Vagina (tissue), 2 donors: Measurements from ENCODE around the gene PIAS3. TPM values are rescaled to one million over a fixed set of nuclear protein-coding genes. Genes with fewer than 3 reads are reported as not detected.
A peak's percentile ranks its signal among the peaks of the same experiment; 100 is the strongest.

Source experiments
- DNase-seq, 2 donors: peaks; one replicate each; pipeline ENCODE4 v3.0.0-alpha.2; 2017; ENCODE audit errors: extremely low spot score in 2 of 2
- H3K27ac ChIP-seq: fragments of 200-600 bp; sonication (generic); one replicate; pipeline ENCODE4 v1.5.1; 2019
- H3K27me3 ChIP-seq: fragments of 200-600 bp; sonication (generic); one replicate; pipeline ENCODE4 v1.5.1; 2019
- H3K36me3 ChIP-seq, 2 donors: fragments of 200-600 bp; sonication (generic); one replicate each; pipeline ENCODE4 v1.5.1; 2017 to 2019
- H3K4me1 ChIP-seq: fragments of 200-600 bp; sonication (generic); one replicate; pipeline ENCODE4 v1.5.1; 2019
- H3K4me3 ChIP-seq, 2 donors: fragments of 200-600 bp; sonication (generic); 1 replicate in 1 of 2; 2 replicates in 1 of 2; pipeline ENCODE4 v1.5.1; 2016 to 2019
- H3K9me3 ChIP-seq: fragments of 200-600 bp; sonication (generic); one replicate; pipeline ENCODE4 v1.5.1; 2019
- POLR2A ChIP-seq, 2 donors: fragments of 450-650 bp; IDR thresholded peaks; one replicate each; pipeline ENCODE4 v1.6.1; 2017; ENCODE audit warnings: antibody characterized with exemption in 2 of 2, mild to moderate bottlenecking in 2 of 2, moderate library complexity in 2 of 2
- POLR2AphosphoS5 ChIP-seq, 2 donors: sonication (generic); formaldehyde crosslinking; IDR thresholded peaks; one replicate each; pipeline ENCODE4 v1.9.0; 2017; ENCODE audit warnings: antibody characterized with exemption in 2 of 2, mild to moderate bottlenecking in 2 of 2, low read depth in 1 of 2; ENCODE audit not compliant: insufficient read depth in 1 of 2
- intact Hi-C: fragments of 100-400 bp; cut with DNase I; formaldehyde crosslinking; loops from one replicate; pipeline ENCODE4 v1.15.1; 2023
- total RNA-seq: library from RNA; depleted of rRNA; stranded (reverse); fragments of >200 nt; gene quantifications from one replicate; pipeline ENCODE4 v1.2.3, GENCODE V29; 2016
- TF ChIP-seq, protein P1 (sequence below), 3 experiments: fragments of 450-650 bp in 2 of 3; fragments of 200-600 bp in 1 of 3; sonication (generic) in 1 of 3; IDR thresholded peaks; one replicate each; pipeline ENCODE4 v1.5.1; 2017 to 2019; ENCODE audit warnings: antibody characterized with exemption in 3 of 3, mild to moderate bottlenecking in 2 of 3, moderate library complexity in 2 of 3

Gene PIAS3
- total RNA-seq, 1 donor from 2014 or later, result 40.5 TPM

GRCh38 chr1:145898756-145899155 lies 39.9 kb upstream of the PIAS3 start:
- no peaks in the 10 kb centered on the region for H3K9me3 ChIP-seq
- intact Hi-C loops, result no loop called here
- H3K4me1 ChIP-seq, result no peaks in the 10 kb centered on the region
- no peak overlapping the region for H3K4me3 ChIP-seq
- no peak for DNase-seq
- no peak overlapping the region for H3K27ac ChIP-seq
- H3K27me3 ChIP-seq, result no peaks in the 10 kb centered on the region
- H3K36me3 ChIP-seq, result no peaks in the 10 kb centered on the region
- no peak for TF ChIP-seq POLR2AphosphoS5 (IDR thresholded peaks at IDR 0.05; ENCODE audit: insufficient read depth in 1 of 2, low read depth in 1 of 2)
- TF ChIP-seq, protein P1, sequence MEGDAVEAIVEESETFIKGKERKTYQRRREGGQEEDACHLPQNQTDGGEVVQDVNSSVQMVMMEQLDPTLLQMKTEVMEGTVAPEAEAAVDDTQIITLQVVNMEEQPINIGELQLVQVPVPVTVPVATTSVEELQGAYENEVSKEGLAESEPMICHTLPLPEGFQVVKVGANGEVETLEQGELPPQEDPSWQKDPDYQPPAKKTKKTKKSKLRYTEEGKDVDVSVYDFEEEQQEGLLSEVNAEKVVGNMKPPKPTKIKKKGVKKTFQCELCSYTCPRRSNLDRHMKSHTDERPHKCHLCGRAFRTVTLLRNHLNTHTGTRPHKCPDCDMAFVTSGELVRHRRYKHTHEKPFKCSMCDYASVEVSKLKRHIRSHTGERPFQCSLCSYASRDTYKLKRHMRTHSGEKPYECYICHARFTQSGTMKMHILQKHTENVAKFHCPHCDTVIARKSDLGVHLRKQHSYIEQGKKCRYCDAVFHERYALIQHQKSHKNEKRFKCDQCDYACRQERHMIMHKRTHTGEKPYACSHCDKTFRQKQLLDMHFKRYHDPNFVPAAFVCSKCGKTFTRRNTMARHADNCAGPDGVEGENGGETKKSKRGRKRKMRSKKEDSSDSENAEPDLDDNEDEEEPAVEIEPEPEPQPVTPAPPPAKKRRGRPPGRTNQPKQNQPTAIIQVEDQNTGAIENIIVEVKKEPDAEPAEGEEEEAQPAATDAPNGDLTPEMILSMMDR (IDR thresholded peaks at IDR 0.05), result no peak
- TF ChIP-seq POLR2A (IDR thresholded peaks at IDR 0.05), result no peak

DNA sequence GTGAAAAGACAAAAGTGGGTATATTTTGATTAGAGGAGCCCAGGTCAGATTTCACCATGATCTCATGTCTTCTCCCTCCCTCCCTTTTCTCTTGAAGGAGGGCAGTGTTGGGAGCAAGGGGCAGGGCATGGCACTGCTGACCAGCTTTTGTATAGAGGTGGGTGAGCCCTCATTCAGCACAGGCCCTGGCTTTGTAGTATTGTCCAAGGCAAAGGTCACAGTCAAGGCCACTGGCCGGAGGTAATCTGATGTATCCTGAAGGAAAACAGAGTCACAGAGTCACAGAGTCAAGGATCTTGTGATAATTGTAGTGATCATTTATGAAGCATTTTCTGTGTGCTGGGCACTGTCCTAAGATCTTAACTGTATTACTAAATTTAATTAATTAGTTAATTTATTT lies 39.1 kb upstream of the PIAS3 start:
- DNase-seq, result no peak
- intact Hi-C loops, result no loop called here

GRCh38 chr1:145895471-145895870 lies 36.6 kb upstream of the PIAS3 start:
- H3K27ac ChIP-seq, result no peak overlapping the region
- no peaks in the 10 kb centered on the region for H3K27me3 ChIP-seq
- H3K9me3 ChIP-seq, result no peaks in the 10 kb centered on the region
- intact Hi-C loops, result no loop called here
- H3K36me3 ChIP-seq, result no peaks in the 10 kb centered on the region
- TF ChIP-seq, protein P1 (IDR thresholded peaks at IDR 0.05), result no peak
- TF ChIP-seq POLR2A (IDR thresholded peaks at IDR 0.05) (no peak), POLR2AphosphoS5 (IDR thresholded peaks at IDR 0.05; ENCODE audit: insufficient read depth in 1 of 2, low read depth in 1 of 2) (no peak)
- H3K4me3 ChIP-seq, result no peak overlapping the region
- peaks cover 26% of the 10 kb centered on the region for H3K4me1 ChIP-seq
- DNase-seq, result peak in 1 of 2 donors; percentile 70

More for the DNA sequence above, 39.1 kb upstream of the PIAS3 start:
- H3K9me3 ChIP-seq, result no peaks in the 10 kb centered on the region
- no peak overlapping the region for H3K4me3 ChIP-seq
- TF ChIP-seq POLR2AphosphoS5 (IDR thresholded peaks at IDR 0.05; ENCODE audit: insufficient read depth in 1 of 2, low read depth in 1 of 2) (no peak), POLR2A (IDR thresholded peaks at IDR 0.05) (no peak)
- TF ChIP-seq, protein P1 (IDR thresholded peaks at IDR 0.05), result no peak
- H3K36me3 ChIP-seq, result no peaks in the 10 kb centered on the region
- H3K4me1 ChIP-seq, result peaks cover 3% of the 10 kb centered on the region
- H3K27ac ChIP-seq, result no peak overlapping the region
- H3K27me3 ChIP-seq, result no peaks in the 10 kb centered on the region

GRCh38 chr1:145893306-145894055 lies 34.6 kb upstream of the PIAS3 start:
- Histone ChIP-seq H3K27ac (peak overlapping the region; percentile 96), H3K36me3 (no peaks in the 10 kb centered on the region), H3K9me3 (no peaks in the 10 kb centered on the region), H3K4me1 (peaks cover 31% of the 10 kb centered on the region), H3K4me3 (no peak overlapping the region), H3K27me3 (no peaks in the 10 kb centered on the region)
- TF ChIP-seq POLR2A (IDR thresholded peaks at IDR 0.05) (no peak), POLR2AphosphoS5 (IDR thresholded peaks at IDR 0.05; ENCODE audit: insufficient read depth in 1 of 2, low read depth in 1 of 2) (no peak)
- TF ChIP-seq, protein P1 (IDR thresholded peaks at IDR 0.05), result no peak
- intact Hi-C loops, result no loop called here
- peak in 1 of 2 donors; percentile 80 for DNase-seq

DNA sequence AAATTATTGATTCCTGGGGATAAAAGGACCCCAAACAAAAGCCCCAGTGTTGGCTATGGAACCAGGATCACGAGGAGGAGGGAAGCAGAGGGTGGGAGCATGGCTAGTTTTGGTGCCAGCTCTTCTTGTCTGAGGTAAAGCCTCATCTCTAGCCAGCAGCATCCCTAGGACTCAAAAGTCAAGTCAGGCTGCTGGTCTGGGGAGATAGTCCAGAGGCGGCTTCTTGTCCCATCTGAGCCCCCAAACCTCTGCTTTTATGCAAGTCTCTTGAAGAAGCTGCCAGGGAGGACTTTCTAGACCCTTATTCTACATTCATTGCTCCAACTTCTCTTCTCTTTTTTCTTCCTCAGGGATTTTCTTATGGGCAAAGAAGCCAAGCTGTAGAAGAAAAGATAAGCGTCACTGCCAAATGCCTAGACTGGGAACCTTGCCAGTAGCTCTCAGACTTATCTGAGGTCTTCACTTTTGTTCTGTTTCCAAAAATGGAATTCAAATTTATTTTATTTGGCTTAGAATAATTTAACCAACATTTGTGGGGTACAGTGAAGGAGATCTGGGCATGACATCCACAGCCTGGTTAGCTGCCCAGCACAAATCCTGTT lies 33.7 kb upstream of the PIAS3 start:
- peak overlapping the region; percentile 96 for H3K27ac ChIP-seq
- H3K27me3 ChIP-seq, result no peaks in the 10 kb centered on the region
- TF ChIP-seq, protein P1 (IDR thresholded peaks at IDR 0.05), result no peak
- no peak for TF ChIP-seq POLR2AphosphoS5 (IDR thresholded peaks at IDR 0.05; ENCODE audit: insufficient read depth in 1 of 2, low read depth in 1 of 2)
- no peak for TF ChIP-seq POLR2A (IDR thresholded peaks at IDR 0.05)
- H3K9me3 ChIP-seq, result no peaks in the 10 kb centered on the region
- intact Hi-C loops, result no loop called here
- peaks cover 31% of the 10 kb centered on the region for H3K4me1 ChIP-seq
- peak overlapping the region; percentile 4 to 28 for H3K4me3 ChIP-seq
- no peaks in the 10 kb centered on the region for H3K36me3 ChIP-seq
- DNase-seq, result peak in 1 of 2 donors; percentile 86
